Left renal cortex interstitium (tissue), 4 donors: ENCODE measurements around the gene ISG20L2. TPM values are rescaled to one million over a fixed set of nuclear protein-coding genes. Genes with fewer than 3 reads are reported as not detected.

ENCODE experiments used
- DNase-seq, 4 donors: peaks; one replicate each; pipeline ENCODE4 v3.0.0-alpha.2; 2013; ENCODE audit warnings: low read depth in 4 of 4, low spot score in 2 of 4, missing footprints in 1 of 4
- polyA plus RNA-seq, 4 donors: library from polyadenylated mRNA; unstranded; fragments of 120-200 nt; gene quantifications; one replicate each; pipeline ENCODE4 v1.2.1, GENCODE V29; 2013; ENCODE audit not compliant: insufficient read length in 4 of 4

ISG20L2 gene
- polyA plus RNA-seq, 4 donors, result 41.7 to 47.8 (median 44.8) TPM

DNA sequence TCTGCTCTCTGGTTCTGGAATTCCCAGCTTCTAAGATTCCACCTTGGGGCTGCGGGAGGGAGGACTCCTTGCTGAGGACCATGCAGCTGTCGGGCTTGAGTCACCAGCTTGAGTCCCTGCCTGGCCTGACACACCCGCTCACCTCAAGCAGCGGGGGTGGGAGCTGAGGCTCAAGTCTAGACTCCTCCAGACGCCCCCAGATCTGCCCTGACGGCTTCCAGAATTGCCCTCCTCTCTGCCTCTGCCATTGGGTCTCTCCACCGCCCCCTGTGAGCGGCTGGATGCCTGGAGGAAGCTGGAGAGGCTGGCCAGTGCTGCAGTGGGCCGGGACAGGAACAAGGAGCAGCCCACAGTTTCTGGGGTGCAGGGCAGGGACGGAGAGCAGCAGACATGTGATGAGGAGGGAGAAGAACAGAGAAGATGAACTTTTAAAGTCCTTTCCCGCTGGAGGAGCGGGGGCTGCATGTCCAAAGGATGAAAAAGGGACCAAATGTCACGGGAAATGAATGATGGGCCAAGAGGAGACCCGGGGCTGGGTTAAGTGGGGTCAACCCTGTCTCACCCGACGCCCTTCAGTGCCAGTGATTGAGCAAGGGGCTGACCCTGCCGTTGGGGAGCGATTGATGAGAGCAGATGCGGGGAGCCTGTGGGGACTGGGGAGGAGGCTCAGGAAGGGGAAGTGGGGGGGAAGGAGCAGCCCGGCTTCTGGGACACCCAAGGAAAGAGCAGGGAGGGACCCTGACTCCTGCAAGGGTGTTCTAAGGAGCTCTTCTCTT lies 36.7 kb downstream of the ISG20L2 start:
- DNase-seq, result no peak

DNA sequence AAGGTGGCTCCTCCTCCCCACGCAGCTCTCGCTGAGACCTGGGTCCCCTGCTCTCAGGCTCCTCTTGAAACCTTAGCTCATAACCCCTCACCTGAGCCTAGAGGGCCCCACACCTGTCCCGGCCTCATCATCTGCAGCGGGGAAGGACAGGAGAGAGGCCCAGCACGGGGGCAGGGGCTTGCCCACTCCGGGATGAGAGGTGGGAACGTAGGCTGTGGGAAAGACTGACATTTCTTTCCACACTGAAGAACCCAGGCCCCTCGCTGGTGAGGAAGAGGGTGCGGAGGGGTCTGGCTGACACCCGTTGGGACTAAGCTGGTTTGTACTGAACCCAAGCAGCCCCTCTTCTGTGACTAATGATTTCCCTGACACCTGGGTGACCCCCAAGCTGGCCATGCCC lies 37.4 kb downstream of the ISG20L2 start:
- DNase-seq, result no peak

DNA sequence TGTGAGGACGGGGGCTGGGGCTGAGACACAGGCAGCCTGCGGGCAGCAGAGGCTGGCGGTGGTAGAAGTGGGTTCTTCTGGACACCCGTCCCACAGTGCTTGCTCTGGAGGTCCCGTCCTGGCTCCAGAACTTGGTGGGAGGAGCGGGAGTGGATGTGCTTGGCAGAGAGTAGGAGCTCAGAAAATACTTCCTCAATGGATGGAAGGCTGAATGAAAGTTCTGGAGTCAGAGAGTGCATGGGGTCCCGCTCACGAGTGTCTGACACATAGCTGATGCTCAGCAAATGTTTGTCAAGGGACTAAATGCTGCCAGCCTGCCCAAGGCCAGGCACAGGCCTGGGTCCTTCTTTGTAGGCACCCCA lies 37.9 kb downstream of the ISG20L2 start:
- DNase-seq, result no peak

DNA sequence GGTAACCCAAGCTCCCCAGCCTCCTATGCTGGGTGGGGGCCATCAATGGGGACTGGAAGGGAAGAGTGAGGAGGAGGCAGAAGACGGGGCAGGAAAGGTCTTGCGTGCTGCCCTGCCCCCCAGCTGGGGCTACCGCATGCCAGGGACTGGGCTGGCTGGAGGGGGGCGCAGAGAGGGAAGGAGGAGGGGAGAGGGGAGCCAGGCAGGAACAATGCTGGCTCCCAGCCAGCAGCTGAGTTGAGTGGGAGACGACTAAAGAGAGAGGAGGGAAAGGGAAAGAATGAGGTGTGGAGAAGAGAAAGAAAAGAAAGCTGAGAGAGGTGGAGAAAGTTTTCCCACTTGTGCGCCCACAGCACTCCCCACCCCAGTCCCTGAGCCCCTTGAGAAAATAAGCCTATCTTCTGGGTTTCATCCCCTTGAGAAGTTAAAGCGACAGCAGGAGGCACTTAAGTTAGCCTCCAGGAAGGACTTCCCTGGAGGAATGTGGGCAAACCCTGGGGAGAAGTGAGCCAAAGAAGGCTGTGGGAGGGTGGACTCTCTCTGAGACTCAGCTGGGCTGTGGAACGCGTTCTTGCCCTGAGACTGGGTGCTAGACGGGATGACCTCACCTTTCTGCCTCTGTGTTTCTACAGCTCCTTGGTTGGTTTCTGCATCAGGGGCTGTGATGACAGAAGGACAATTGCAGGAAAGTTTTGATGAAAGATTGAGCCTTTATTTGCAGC lies 38.5 kb downstream of the ISG20L2 start:
- DNase-seq, result no peak

DNA sequence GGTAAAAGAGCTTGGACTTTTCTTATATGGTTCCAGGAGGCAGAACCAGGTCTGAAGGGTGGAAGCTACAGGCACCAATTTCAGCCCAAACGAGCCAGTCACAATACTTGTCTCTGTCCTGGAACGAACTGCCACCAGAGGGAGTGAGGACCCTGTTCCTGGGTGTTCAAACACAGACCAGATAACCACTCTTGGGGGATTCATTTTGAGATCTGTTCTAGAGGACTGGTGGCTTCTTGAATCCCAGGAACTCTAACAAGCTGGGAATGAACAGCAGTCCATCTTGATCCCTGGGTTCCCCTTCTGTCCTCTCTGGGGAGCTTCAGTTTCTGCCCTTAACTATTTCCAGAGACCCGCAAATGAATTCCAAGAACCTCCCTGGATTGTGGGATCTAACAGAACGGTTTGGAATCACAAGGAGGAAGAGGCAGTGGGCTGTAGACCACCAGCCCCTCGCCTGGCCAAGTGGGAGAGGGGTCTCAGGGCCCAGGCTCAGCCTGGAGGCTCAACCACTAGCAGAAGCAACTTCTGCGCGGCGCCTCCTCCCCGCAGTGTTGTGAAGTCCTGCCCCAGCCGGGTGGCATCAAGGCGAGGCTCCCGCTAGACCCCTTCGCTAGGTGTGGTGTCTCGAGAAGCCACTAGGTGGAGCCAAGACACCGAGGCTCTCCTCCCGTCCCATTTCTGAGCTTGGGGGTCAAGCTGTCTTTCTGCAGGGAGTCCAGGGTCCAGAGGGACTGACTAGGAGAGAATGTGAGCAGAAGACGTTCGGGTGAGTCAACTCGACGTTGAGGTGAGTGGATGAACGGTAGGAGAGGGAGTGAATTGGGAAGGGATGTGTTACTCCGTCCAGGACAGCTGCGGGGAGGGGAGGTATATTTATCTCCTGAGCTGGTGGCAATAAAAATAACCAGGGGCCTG lies 39.3 kb downstream of the ISG20L2 start:
- peak in 2 of 4 donors; percentile 87 to 88 for DNase-seq

- no peak for DNase-seq
Measured at GRCh38 chr1:156684227-156684782, 44.3 kb downstream of the ISG20L2 start.

- no peak for DNase-seq
Measured at GRCh38 chr1:156682166-156682890, 46.2 kb downstream of the ISG20L2 start.

DNA sequence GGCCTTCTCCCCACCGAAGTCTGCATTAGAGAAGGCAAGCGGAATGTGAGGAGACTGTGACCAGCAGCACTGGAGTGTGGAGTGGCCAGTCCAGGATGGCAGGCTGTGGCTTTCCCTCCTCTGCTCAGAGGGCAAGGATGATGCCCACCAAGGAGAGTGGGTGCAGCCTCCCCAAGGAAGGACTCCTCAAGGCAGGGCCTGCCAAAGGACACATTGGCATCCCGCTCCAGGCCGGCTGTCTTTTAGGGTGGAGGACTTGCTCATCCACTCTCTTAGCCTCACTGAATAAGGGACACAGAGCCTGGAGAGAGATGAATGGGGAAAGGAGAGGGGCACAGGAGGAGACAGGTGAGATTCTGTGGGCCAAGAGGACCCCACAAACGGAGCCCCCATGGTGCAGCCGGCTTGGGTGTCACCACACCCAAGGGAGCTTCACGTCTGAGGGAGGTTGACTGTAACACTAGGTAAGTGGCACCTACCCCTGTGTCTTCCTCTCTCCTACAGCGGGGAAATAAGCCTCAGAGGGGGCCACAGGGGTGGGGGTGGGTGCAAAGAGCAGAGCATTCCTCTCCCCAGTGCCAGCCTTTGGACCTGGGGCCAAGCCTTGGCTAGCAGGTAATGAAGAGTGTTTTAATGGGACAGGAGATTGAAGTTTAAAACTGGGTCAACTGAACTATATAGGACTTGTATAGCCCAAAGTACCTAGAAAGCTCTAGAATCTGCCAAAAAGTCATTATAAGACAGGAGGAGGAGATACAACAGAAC lies 47.2 kb downstream of the ISG20L2 start:
- DNase-seq, result no peak

DNA sequence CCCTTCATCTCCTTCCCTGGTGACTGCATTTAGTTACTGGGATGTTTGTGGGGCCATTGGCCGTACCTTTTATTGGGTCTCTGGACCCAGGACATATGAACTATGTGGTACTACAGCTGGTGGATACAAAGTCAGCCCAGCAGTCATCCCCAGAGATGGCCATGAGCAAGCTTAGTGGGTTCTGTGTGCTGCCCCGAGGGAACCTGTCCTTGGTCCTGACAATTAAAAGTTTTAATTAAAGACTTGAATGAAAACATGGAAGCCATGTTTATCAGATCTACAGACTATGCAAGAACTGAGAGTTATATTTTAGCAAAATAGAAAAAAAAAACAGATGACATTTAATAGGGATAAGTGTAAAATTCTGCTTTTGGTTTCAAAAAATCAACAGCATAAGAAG lies 48.5 kb downstream of the ISG20L2 start:
- no peak for DNase-seq

DNA sequence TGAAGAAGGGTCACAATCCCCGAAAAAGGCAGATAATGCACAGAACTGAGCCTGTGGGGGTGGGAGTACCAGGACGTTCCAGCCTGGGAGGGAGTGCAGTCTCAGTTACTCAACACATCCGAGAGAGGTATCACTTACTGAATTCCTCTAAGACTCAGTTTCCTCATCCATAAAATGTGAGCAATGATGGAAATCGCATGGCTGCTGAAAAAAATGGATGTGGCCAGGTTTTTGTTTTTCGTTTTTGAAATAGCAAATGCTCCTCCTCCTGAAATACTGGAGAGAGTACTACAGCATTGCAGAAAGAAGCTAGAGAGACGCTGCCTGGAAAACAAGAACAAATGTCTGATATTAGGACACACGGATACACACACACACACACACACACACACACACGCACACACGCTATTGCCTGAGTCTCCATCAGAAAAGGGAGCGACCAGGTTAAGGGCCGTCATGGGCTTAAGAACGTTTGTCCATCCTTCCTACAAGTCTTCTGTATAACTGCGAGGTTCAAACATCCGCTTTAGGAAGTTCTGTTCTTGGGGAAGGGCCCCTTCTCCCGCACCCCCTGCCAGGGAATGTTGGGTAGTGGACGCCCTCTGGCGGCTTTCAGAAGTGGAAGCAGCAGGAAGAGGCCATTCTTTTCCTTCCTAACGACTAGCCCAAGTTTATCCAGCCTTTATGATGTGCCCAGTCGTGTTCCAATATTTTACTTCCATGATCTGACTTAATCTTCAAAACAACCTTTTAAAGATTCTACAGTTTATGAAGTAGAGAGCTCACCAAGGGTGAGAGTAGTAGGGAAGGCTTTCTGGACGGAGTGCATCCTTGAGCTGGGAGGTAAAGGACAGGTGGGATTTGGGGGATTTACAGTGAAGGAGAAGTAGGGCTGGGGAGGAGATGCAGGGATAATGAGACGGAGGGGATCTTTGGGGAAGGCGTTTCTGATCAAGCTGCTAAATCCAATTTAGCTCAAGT lies 50.7 kb downstream of the ISG20L2 start:
- DNase-seq, result no peak

DNA sequence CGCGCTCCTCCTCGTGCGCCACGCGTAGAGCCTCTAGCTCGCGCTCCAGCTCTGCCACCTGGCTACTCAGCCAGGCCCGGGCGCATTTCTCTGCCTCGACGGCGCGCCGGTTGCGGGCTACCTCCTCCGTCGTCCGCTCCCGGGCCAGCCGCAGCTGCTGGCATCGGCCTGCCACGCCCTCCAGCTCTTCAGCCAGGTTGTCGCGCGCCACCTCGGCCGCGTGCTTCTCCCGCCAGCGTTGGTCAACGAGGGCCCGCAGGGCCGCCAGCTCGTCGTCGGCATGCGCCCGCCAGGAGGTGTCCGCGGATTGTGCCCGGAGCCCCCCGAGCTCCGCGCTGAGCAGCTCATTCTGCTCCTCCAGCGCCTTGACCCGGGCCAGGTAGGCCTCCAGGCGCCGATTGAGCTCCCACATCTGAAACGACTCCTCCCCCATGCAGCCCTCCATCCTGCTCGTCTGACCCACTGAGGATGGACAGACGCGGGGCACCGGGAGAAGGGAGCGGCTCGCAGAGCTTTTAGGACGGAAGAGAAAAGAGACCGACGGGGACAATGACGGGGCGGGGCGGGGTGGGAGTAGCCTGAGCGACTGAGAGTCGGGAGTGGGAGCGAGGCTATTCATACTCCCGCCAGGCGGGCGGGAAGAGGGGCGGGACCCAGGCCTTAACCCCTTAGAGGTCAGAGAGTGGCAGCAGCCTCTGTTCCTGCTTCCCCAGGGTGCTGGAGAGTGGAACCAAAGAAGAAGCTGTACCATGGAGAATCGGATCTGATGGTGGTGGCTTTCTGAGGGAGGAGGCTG lies 51.5 kb downstream of the ISG20L2 start, which contains the start of gene NES:
Gene NES (minus strand): TSS at position 588 of the 796 bp plus-strand sequence. CDS start 143 bp downstream, at position 445.
- DNase-seq, result no peak

DNA sequence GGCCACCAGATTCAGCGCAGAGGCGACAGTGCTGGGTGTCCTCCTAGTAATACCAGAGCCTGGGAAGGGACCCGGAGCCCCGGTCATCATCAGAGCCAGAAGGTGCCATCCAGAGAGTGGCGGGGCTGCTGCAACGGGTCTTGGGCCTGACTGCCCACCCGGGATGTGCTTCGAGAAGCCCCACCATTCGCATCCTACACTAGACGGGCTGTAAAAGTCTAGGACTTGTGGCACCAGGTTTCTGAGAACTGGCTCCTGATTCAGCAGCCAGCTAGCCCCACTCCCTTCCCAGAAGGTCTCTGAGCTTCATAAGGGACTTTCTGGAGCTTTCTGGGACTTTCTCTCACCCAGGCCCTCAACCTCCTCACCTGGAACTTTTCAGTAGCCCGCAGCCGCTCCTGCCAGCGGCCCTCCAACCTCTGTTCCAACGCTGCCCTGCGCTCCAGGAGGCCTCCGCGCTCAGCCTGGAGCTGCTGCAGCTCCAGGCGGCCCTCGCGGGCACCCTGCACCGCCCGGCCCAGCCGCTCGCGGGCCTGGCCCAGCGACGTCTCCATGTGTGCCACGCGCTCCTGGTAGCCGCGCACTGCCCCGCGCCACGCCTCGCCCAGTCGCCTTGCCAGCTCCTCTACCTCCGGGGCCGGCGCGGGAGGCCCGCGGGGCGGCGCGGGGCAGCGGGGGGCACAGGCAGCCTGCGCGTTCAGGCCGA lies 52.3 kb downstream of the ISG20L2 start:
- no peak for DNase-seq

- DNase-seq, result no peak
Measured at GRCh38 chr1:156675210-156676113, 53.1 kb downstream of the ISG20L2 start.

DNA sequence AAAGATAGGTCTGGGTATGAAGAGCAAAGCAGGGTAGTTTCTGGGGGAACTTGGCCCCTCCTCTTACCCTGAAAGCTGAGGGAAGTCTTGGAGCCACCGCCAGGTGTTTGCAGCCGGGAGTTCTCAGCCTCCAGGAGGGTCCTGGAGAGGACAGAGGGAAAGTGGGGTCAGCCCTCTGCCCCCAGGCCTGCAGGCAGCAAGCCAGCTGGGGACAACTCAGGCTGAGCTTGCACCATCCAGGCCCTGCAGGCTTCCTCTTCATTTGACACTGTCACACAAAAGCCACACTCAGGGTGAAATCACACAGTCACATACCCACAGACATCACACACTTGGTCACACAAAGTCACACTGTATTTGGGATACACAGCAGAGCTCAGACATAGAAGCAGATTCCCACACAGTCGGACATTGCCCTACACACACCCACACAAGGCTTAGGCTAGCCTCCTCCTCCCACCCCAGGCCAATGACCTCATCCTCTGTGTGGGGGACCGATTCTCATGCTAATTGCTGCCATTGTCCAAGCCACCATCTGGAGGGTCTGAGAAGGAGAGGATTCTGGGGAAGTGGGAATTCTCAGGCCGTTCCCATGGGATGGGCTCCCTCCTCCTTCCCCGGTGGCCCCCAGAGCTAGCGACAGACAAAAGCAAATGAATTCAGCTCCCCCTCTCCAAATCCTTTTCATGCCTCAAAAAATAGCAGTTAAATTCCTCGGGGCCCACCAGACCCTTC lies 55.0 kb downstream of the ISG20L2 start:
- DNase-seq, result no peak
